Panc1 (cell line): ENCODE data around the gene AGBL4. TPM values are rescaled to one million over a fixed set of nuclear protein-coding genes. Genes with fewer than 3 reads are reported as not detected.

ENCODE experiments used
- ATAC-seq: fragments of 200-7000 bp; cut with Tn5 transposase; 2 replicates; pipeline ENCODE4 v1.9.1; 2020; ENCODE audit warnings: mild to moderate bottlenecking, moderate library complexity
- BruUV-seq: library from RNA; stranded (reverse); fragments of 400-500 nt; replicated peaks from 2 replicates; lab custom pipeline; 2021; lab: Mats Ljungman, UMichigan
- CTCF ChIA-PET: fragments of 300-600 bp; sonication (Branson Sonifier 250); formaldehyde crosslinking; loops from one replicate; lab custom pipeline; 2022; ENCODE audit warnings: antibody characterized with exemption; lab: Charles Lee
- POLR2A ChIA-PET: fragments of 300-600 bp; sonication (Branson Sonifier 250); formaldehyde crosslinking; loops from one replicate; lab custom pipeline; 2022; ENCODE audit warnings: antibody characterized with exemption; lab: Charles Lee
- DNase-seq: peaks from one replicate; pipeline ENCODE4 v3.0.0-alpha.2; 2010; ENCODE audit warnings: low read depth, low spot score
- H3K27ac ChIP-seq: 2 replicates; pipeline ENCODE4 v1.5.1; 2011; ENCODE audit warnings: mild to moderate bottlenecking, low read length, inconsistent platforms
- H3K27me3 ChIP-seq: fragments of 200-500 bp; sonication (Bioruptor generic); 2 replicates; pipeline ENCODE4 v1.6.0; 2014; ENCODE audit warnings: low read length, inconsistent platforms; ENCODE audit not compliant: control insufficient read depth, insufficient read depth
- H3K36me3 ChIP-seq: fragments of 200-500 bp; sonication (Bioruptor generic); 2 replicates; pipeline ENCODE4 v1.5.1; 2014; ENCODE audit warnings: inconsistent platforms, mild to moderate bottlenecking, low read length, moderate library complexity; ENCODE audit not compliant: control insufficient read depth, insufficient read depth
- H3K4me1 ChIP-seq: 2 replicates; pipeline ENCODE4 v1.5.1; 2011; ENCODE audit warnings: inconsistent platforms, mild to moderate bottlenecking, low read length, moderate library complexity; ENCODE audit not compliant: control insufficient read depth, insufficient read depth
- H3K4me3 ChIP-seq, 2 experiments: 2 replicates each; pipeline ENCODE4 v1.5.1; 2011 to 2012; ENCODE audit warnings: low read depth in 2 of 2, low read length in 2 of 2, mild to moderate bottlenecking in 2 of 2, inconsistent platforms in 1 of 2, moderate library complexity in 1 of 2
- H3K9me3 ChIP-seq: fragments of 200-500 bp; sonication (Bioruptor generic); 2 replicates; pipeline ENCODE4 v1.5.1; 2014; ENCODE audit warnings: low read depth, mild to moderate bottlenecking, inconsistent platforms, low read length, moderate library complexity; ENCODE audit not compliant: control insufficient read depth, insufficient read depth
- POLR2AphosphoS5 ChIP-seq: IDR thresholded peaks from 2 replicates; pipeline ENCODE4 v1.6.1; 2012; ENCODE audit warnings: mild to moderate bottlenecking, low read depth, low read length, moderate library complexity
- REST ChIP-seq, 2 experiments: IDR thresholded peaks; 2 replicates each; pipeline ENCODE4 v1.6.1; 2011 to 2012; ENCODE audit warnings: low read depth in 2 of 2, control low read depth in 1 of 2, low read length in 1 of 2, mild to moderate bottlenecking in 1 of 2, moderate library complexity in 1 of 2; ENCODE audit not compliant: insufficient read depth in 1 of 2
- SIN3A ChIP-seq: IDR thresholded peaks from 2 replicates; pipeline ENCODE4 v1.6.1; 2012; ENCODE audit warnings: low read depth, mild to moderate bottlenecking, low read length, moderate library complexity, borderline replicate concordance; ENCODE audit not compliant: insufficient read depth
- TCF7L2 ChIP-seq: IDR thresholded peaks from 2 replicates; pipeline ENCODE4 v1.6.1; 2011; ENCODE audit warnings: mild to moderate bottlenecking, low read depth, low read length, inconsistent platforms
- in situ Hi-C: cut with HindIII; loops from 2 replicates; pipeline ENCODE4 v1.10.0; 2016; ENCODE audit warnings: low sequenced_read_pairs, low pct_unique_long_range_greater_than_20kb
- intact Hi-C: fragments of 100-400 bp; cut with micrococcal nuclease; formaldehyde crosslinking; loops from one replicate; pipeline ENCODE4 v1.10.0; 2022; ENCODE audit not compliant: unreplicated experiment
- total RNA-seq: library from RNA; stranded (reverse); gene quantifications from one replicate; pipeline ENCODE4 v1.2.1, GENCODE V29; 2021; ENCODE audit not compliant: unreplicated experiment
- TF ChIP-seq, protein P1 (sequence below): fragments of 450-650 bp; IDR thresholded peaks from 2 replicates; pipeline ENCODE4 v1.5.1; 2017; ENCODE audit warnings: mild to moderate bottlenecking

AGBL4 gene
- total RNA-seq, 1 experiment from 2014 or later: not detected

DNA sequence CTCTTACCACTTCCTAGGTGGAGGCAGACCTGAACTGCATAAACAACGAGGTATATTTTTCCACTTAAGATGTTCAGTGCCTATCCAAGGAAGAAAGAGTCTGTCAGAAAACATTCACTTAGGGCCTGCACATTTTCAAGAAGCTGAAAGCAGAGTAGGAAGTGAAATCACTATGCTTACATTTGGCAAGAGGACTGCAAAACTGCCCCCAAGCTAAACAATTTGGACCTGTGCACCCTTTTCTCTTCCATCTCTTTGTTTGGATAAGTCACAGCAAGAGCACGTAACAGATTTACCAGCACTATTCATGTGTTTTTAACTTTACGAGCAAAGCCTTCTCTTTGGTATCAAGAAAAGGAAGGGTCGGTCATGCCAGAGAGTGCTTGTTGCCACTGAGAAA is 1233.9 kb downstream of the AGBL4 start:
- Histone ChIP-seq H3K27ac (no peak overlapping the region), H3K27me3 (no peaks in the 10 kb centered on the region), H3K4me1 (no peaks in the 10 kb centered on the region), H3K9me3 (no peaks in the 10 kb centered on the region), H3K4me3 (no peak overlapping the region), H3K36me3 (no peaks in the 10 kb centered on the region)
- ATAC-seq: no peak
- intact Hi-C loops (no loop called here), in situ Hi-C loops (no loop called here)
- BruUV-seq: no TSS peak
- TF ChIP-seq TCF7L2: no peak
- no peak for TF ChIP-seq SIN3A
- TF ChIP-seq REST (IDR thresholded peaks at IDR 0.05; ENCODE audit: insufficient read depth in 1 of 2, low read depth in 2 of 2, low read length in 1 of 2): no peak
- TF ChIP-seq, protein P1, sequence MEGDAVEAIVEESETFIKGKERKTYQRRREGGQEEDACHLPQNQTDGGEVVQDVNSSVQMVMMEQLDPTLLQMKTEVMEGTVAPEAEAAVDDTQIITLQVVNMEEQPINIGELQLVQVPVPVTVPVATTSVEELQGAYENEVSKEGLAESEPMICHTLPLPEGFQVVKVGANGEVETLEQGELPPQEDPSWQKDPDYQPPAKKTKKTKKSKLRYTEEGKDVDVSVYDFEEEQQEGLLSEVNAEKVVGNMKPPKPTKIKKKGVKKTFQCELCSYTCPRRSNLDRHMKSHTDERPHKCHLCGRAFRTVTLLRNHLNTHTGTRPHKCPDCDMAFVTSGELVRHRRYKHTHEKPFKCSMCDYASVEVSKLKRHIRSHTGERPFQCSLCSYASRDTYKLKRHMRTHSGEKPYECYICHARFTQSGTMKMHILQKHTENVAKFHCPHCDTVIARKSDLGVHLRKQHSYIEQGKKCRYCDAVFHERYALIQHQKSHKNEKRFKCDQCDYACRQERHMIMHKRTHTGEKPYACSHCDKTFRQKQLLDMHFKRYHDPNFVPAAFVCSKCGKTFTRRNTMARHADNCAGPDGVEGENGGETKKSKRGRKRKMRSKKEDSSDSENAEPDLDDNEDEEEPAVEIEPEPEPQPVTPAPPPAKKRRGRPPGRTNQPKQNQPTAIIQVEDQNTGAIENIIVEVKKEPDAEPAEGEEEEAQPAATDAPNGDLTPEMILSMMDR: no peak
- no peak for TF ChIP-seq POLR2AphosphoS5
- ChIA-PET POLR2A (no interaction called here), CTCF (no interaction called here)
- no peak for DNase-seq

DNA sequence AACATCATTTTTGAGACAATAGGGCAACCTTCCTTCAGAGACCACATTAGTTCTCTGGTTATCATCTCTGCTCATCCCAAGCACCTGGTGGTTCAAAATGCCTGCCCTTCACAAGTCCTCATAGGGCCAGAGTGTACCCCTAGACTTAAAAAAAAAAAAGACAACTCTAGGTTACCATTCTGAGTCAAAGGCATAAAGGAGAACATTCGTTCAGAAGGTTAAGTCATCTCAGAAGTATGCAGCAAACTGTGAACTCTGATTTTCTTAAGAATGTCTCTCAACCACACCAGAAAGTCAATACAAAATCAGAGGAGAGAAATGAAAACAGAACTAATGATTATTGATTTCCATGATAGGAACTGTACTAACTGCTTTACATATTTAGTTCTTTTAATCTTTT is 1237.9 kb downstream of the AGBL4 start:
- no peak overlapping the region for H3K4me3 ChIP-seq
- no peaks in the 10 kb centered on the region; the same call in 1 of the 2 replicates for H3K27me3 ChIP-seq
- intact Hi-C loops: no loop called here
- DNase-seq (no peak), ATAC-seq (no peak)
- in situ Hi-C loops: no loop called here
- POLR2A ChIA-PET: no interaction called here
- no peaks in the 10 kb centered on the region for H3K4me1 ChIP-seq
- no peaks in the 10 kb centered on the region for H3K36me3 ChIP-seq
- TF ChIP-seq REST (IDR thresholded peaks at IDR 0.05; ENCODE audit: insufficient read depth in 1 of 2, low read depth in 2 of 2, low read length in 1 of 2): no peak
- TF ChIP-seq SIN3A: no peak
- TF ChIP-seq TCF7L2: no peak
- no peak for TF ChIP-seq POLR2AphosphoS5
- TF ChIP-seq, protein P1: no peak
- BruUV-seq: no TSS peak
- no peak overlapping the region for H3K27ac ChIP-seq
- H3K9me3 ChIP-seq: no peaks in the 10 kb centered on the region
- CTCF ChIA-PET: no interaction called here
